Measurements from ENCODE around the gene C10orf71.
A peak's percentile ranks its signal among the peaks of the same experiment; 100 is the strongest.

Gene C10orf71

DNA sequence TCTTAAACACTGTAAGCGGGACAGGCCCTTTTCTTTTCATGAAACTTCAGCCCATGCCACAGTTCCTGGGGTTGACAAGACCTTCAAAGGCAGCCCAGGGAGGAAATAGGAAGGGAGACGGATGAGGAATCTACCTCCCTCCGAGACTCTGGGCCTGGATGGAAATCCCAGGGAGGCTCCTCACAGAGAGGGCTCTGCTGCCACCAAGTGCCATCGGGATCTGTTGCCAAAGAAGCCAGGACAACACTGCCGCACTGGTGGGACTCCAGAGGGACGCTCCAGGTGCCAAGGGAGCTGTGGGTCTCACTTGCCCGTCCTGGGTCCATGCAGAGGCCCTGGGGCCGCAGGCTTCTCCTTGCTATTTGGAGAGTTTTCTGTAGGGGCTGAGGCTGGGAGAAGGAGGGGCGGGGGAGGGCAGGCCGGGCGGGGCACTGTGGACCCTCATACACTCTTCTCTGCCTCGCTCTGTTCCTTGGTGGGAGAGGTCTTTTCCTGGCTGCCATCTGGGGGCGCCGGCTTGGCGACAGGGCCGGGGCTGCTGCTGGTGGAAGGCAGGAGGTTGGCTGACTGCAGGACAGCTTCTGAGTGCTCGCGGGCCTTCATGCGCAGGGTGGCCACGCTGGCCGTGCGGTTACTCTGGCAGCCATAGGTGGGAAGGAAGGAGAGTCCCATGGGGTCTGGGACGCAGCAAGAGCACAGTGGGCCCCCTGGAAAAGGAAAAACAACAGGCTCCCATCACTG is 66.9 kb downstream of the C10orf71 start:
- Histone ChIP-seq H3K27me3 (ENCODE audit: insufficient read depth, poor library complexity, severe bottlenecking) (no peaks in the 10 kb centered on the region), H3K9me3 (ENCODE audit: severe bottlenecking) (no peaks in the 10 kb centered on the region), H3K36me3 (ENCODE audit: low read depth) (no peaks in the 10 kb centered on the region), H3K27ac (ENCODE audit: poor library complexity, severe bottlenecking) (no peak overlapping the region), H3K4me1 (ENCODE audit: insufficient read depth, poor library complexity, severe bottlenecking) (no peaks in the 10 kb centered on the region), H3K4me3 (ENCODE audit: severe bottlenecking) (no peak overlapping the region)
- ATAC-seq (ENCODE audit: low read depth) (no peak), DNase-seq (ENCODE audit: low spot score) (no peak)
- TF ChIP-seq, protein P1, sequence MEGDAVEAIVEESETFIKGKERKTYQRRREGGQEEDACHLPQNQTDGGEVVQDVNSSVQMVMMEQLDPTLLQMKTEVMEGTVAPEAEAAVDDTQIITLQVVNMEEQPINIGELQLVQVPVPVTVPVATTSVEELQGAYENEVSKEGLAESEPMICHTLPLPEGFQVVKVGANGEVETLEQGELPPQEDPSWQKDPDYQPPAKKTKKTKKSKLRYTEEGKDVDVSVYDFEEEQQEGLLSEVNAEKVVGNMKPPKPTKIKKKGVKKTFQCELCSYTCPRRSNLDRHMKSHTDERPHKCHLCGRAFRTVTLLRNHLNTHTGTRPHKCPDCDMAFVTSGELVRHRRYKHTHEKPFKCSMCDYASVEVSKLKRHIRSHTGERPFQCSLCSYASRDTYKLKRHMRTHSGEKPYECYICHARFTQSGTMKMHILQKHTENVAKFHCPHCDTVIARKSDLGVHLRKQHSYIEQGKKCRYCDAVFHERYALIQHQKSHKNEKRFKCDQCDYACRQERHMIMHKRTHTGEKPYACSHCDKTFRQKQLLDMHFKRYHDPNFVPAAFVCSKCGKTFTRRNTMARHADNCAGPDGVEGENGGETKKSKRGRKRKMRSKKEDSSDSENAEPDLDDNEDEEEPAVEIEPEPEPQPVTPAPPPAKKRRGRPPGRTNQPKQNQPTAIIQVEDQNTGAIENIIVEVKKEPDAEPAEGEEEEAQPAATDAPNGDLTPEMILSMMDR (IDR thresholded peaks at IDR 0.05; ENCODE audit: poor library complexity, severe bottlenecking): no peak

DNA sequence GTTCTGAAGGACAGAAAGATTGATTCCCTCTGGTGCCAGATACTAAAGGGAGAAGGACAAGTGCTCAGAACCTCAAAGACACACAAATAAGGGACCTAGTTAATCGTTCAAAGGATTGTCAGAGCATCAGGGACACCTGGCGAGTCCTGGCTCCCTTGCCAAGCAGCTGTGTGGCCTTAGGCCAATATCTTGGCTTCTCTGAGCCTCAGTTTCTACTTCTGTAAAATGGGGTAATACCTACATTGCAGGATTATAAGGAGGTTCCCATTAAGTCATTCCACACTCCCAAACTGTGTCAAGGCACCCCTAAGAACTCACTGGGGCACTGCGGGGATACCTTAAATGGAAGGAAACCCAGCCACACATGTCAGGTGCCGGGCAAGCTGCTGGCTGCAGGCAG is 67.5 kb downstream of the C10orf71 start:
- DNase-seq (ENCODE audit: low spot score) (no peak), ATAC-seq (ENCODE audit: low read depth) (no peak)
- TF ChIP-seq, protein P1 (IDR thresholded peaks at IDR 0.05; ENCODE audit: poor library complexity, severe bottlenecking): no peak
- Histone ChIP-seq H3K27me3 (ENCODE audit: insufficient read depth, poor library complexity, severe bottlenecking) (no peaks in the 10 kb centered on the region), H3K9me3 (ENCODE audit: severe bottlenecking) (no peaks in the 10 kb centered on the region), H3K4me3 (ENCODE audit: severe bottlenecking) (no peak overlapping the region), H3K36me3 (ENCODE audit: low read depth) (no peaks in the 10 kb centered on the region), H3K27ac (ENCODE audit: poor library complexity, severe bottlenecking) (no peak overlapping the region), H3K4me1 (ENCODE audit: insufficient read depth, poor library complexity, severe bottlenecking) (no peaks in the 10 kb centered on the region)

DNA sequence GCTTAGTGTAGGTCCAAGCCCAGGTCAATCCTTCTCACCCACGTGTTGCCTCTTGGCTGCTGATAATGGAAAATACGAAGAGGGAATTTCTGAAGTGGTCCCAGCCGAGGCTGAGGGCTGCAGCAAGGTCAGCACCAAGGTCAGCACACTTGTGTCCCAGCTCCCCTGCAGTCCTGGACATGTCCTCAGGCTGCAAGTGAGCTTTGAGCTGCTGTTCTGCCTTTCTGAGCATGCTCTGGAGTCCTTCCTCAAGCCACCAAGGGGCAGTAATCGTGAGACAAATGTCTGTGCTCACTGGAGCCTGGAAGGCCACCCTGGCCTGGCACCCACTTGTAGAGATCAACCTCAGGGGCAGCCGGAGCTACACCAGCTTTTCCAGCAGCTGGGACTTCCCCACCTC is 68.6 kb downstream of the C10orf71 start:
- TF ChIP-seq, protein P1 (IDR thresholded peaks at IDR 0.05; ENCODE audit: poor library complexity, severe bottlenecking): no peak
- H3K4me1 ChIP-seq (ENCODE audit: insufficient read depth, poor library complexity, severe bottlenecking): no peaks in the 10 kb centered on the region
- H3K36me3 ChIP-seq (ENCODE audit: low read depth): no peaks in the 10 kb centered on the region
- H3K9me3 ChIP-seq (ENCODE audit: severe bottlenecking): no peaks in the 10 kb centered on the region
- no peak overlapping the region for H3K27ac ChIP-seq (ENCODE audit: poor library complexity, severe bottlenecking)
- H3K27me3 ChIP-seq (ENCODE audit: insufficient read depth, poor library complexity, severe bottlenecking): no peaks in the 10 kb centered on the region
- 0 out of 3 replicates have a peak, but pooled peaks have one; percentile 28 for ATAC-seq (ENCODE audit: low read depth)
- H3K4me3 ChIP-seq (ENCODE audit: severe bottlenecking): no peak overlapping the region
- no peak for DNase-seq (ENCODE audit: low spot score)

DNA sequence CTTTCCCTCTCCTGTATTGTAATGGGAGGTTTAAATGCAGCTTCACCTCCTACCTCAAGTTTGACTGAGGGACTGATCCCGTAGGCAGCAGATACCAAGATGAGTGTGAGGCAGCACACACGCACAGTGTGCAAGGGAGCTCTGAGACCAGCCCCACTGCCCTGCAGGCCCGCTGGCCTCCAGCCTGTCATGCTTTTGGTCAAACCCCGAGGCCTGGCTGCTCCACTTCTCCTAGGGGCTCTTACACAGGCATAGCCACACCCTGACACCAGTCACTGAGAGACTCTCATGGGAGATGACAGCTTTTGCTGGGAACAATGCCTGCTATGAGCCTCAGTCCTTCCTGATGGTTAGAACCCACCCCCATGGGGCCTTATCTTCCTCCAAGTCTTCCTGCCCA is 69.3 kb downstream of the C10orf71 start:
- ATAC-seq (ENCODE audit: low read depth): no peak

More for the DNA sequence above, 69.3 kb downstream of the C10orf71 start:
- no peak for DNase-seq (ENCODE audit: low spot score)
- H3K4me3 ChIP-seq (ENCODE audit: severe bottlenecking): no peak overlapping the region
- no peak overlapping the region for H3K27ac ChIP-seq (ENCODE audit: poor library complexity, severe bottlenecking)
- no peaks in the 10 kb centered on the region for H3K9me3 ChIP-seq (ENCODE audit: severe bottlenecking)
- TF ChIP-seq, protein P1 (IDR thresholded peaks at IDR 0.05; ENCODE audit: poor library complexity, severe bottlenecking): no peak
- no peaks in the 10 kb centered on the region for H3K36me3 ChIP-seq (ENCODE audit: low read depth)
- no peaks in the 10 kb centered on the region for H3K27me3 ChIP-seq (ENCODE audit: insufficient read depth, poor library complexity, severe bottlenecking)
- no peaks in the 10 kb centered on the region for H3K4me1 ChIP-seq (ENCODE audit: insufficient read depth, poor library complexity, severe bottlenecking)
